HG03432 (cell line): Measurements from ENCODE around the gene RYR1.
"Not testable (repeated sequence)": the region's sequence is repeated elsewhere in the genome, so short reads cannot be mapped to it uniquely, and the experiment has no call there.

Source experiments
- ATAC-seq: cut with Tn5 transposase; IDR thresholded peaks from one replicate; pipeline ENCODE4 v1.9.1; 2021; ENCODE audit warnings: mild to moderate bottlenecking, moderate library complexity; ENCODE audit not compliant: unreplicated experiment

RYR1 gene

DNA sequence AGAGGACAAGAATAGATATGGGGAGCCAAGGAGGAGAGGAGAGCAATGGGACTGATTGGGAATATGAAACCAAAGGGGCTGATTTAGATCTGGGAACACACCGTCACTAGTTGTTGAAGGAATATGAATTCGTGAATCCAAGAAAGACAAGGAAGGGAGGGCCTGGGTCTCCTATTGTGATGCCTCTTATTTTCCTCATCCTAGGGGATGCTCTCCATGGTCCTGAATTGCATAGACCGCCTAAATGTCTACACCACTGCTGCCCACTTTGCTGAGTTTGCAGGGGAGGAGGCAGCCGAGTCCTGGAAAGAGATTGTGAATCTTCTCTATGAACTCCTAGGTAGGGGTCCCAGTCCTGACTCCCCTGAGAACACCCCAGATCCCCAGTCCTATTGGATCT, 21.5 kb downstream of the RYR1 start:
- no peak for ATAC-seq

DNA sequence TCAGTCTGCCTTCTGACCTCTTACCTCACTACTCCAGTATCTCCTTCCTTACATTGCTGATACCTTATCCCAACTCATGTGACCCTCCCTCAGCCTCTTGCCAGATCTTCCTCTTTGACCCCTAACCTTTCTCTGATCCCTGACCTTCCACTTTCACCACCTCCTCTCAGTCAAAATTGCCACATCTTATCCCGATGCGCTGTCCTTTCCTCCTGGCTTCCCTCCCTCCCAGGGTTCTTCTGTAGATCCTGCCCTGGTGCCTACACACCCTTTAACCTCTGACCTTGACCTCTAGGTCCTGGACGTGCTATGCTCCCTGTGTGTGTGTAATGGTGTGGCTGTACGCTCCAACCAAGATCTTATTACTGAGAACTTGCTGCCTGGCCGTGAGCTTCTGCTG, 23.7 kb downstream of the RYR1 start:
- ATAC-seq, result no peak

GRCh38 chr19:38457690-38458405, 24.4 kb downstream of the RYR1 start:
- ATAC-seq, result no peak

GRCh38 chr19:38458991-38459390, 25.5 kb downstream of the RYR1 start:
- no peak for ATAC-seq

GRCh38 chr19:38463365-38463764, 29.9 kb downstream of the RYR1 start:
- ATAC-seq, result no peak

DNA sequence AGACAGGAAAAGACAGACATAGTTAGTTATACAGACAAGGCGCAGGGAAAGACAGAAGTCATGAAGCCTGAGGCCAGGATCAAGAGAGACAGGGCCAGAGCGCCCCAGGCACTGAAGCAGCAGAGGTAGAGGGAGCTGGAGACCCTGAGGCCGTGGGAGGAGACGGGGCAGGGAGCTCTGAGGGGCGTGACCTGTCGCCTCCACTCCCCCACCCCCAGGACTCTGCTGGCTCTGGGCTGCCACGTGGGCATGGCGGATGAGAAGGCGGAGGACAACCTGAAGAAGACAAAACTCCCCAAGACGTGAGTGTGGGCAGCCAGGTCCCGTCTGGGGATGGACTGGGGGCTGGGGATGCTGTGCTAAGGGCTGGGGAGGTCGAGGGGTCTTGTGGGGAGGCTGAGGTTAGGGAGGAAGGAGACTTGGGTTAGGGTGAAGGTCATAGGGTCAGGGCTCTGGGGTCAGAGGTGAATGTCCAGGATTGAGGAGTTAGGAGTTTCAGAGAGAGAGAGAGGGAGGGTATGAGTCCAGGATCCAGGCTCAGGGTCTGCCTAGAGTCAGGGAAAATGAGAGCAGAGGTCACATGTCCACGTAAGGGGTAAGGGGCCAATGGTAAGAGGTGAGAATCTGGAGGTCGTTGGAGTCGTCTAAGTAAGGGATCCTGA, 31.1 kb downstream of the RYR1 start:
- ATAC-seq, result no peak

GRCh38 chr19:38466050-38466449, 32.6 kb downstream of the RYR1 start:
- ATAC-seq, result no peak

DNA sequence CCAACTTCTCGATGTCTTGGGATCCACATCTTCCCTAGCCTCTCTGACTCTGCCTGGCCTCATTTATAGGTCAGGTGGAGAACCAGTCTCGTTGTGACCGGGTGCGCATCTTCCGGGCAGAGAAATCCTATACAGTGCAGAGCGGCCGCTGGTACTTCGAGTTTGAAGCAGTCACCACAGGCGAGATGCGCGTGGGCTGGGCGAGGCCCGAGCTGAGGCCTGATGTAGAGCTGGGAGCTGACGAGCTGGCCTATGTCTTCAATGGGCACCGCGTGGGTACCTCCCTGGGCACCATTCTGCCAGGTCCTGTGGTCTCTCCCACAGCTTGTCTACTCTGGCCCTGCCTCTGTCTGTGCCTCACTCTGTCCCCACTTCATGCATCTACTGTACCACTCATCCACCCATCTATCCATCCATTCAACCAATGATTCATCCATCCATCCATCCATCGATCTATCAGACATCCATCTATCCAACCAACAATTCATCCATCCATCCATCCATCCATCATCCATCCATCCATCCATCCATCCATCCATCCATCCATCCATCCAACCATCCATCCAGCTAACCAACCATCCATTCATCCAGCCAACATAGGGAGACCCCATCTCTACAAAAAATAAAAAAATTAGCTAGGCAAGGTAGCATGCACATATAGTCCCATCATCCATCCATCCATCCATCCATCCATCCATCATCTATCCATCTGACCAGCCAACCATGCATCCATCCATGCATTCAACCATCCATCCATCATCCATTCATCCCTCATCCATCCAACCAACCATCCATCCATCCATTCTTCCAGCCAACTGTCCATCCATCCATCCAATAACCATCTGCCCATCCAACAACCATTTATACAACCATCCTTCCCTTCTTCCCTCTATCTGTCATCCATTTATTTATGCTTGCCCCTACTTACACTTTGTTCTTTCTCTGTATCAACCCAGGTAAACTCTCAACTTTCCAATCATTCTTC, 34.3 kb downstream of the RYR1 start:
- ATAC-seq, result no peak

DNA sequence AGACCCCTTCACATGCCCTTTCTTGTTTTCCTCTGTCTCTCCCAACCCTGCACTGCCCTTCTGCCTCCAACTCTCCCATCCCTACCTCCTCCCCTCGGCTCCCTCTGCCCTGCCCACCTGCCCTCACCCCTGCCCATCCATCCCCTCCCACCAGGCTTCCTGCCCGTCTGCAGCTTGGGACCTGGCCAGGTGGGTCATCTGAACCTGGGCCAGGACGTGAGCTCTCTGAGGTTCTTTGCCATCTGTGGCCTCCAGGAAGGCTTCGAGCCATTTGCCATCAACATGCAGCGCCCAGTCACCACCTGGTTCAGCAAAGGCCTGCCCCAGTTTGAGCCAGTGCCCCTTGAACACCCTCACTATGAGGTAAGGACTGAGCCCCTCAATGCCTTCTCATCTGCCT, 35.7 kb downstream of the RYR1 start:
- ATAC-seq, result no peak

DNA sequence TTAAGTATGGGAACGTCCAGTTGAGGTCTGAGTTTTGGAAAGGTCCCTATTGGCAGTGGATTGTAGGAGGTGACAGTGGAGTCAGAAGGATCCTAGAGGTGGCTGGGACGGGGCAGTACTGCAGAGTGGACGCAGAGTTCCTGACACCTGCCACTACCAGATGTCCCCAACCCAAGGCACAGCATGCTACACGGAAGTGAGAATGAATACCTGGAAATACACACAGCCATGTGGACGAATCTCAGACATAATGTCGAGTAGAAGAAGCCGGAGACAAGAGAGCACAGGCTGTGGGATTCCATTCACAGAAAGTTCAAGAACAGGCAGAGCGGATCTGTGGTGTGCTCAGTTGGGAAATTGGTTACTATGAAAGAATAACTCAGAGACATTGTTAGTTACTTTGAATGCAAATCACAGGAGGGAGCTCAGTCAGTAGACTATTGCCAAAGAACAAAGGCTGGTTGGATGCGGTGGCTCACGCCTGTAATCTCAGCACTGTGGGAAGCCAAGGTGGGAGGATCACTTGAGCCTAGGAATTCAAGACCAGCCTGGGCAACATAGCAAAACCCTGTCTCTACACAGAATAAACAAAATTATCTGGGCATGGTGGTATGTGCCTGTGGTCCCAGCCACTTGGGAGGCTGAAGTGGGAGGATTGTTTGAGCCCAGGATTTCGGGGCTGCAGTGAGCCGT, 37.4 kb downstream of the RYR1 start:
- ATAC-seq, result no peak

DNA sequence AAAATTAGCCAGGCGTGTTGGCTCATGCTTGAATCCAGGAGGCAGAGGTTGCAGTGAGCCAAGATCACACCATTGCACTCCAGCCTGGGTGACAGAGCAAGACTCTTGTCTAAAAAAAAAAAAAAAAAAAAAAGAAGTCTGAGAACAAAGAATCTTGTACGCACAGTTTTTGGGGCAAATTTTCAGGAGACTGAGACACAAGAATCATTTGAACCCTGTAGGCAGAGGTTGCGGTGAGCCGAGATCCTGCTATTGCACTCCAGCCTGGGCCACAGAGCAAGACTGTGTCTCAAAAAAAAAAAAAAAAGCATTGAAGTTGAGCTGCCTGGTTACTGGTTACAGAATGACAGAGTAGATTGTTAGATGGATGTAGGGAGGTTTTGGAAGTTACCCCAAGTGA, 39.2 kb downstream of the RYR1 start:
- not testable (repeated sequence) for ATAC-seq

DNA sequence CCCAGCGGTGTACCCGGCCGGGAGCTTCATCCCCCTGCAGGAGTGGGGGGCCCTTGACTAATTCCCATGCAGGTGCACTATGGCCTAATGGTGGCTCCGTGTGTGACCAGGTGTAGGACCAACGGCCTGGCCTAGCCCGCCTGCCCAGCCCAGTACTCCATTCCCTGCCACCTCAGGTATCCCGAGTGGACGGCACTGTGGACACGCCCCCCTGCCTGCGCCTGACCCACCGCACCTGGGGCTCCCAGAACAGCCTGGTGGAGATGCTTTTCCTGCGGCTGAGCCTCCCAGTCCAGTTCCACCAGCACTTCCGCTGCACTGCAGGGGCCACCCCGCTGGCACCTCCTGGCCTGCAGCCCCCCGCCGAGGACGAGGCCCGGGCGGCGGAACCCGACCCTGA, 39.7 kb downstream of the RYR1 start:
- no peak for ATAC-seq

GRCh38 chr19:38475176-38475575, 41.7 kb downstream of the RYR1 start:
- ATAC-seq, result no peak

DNA sequence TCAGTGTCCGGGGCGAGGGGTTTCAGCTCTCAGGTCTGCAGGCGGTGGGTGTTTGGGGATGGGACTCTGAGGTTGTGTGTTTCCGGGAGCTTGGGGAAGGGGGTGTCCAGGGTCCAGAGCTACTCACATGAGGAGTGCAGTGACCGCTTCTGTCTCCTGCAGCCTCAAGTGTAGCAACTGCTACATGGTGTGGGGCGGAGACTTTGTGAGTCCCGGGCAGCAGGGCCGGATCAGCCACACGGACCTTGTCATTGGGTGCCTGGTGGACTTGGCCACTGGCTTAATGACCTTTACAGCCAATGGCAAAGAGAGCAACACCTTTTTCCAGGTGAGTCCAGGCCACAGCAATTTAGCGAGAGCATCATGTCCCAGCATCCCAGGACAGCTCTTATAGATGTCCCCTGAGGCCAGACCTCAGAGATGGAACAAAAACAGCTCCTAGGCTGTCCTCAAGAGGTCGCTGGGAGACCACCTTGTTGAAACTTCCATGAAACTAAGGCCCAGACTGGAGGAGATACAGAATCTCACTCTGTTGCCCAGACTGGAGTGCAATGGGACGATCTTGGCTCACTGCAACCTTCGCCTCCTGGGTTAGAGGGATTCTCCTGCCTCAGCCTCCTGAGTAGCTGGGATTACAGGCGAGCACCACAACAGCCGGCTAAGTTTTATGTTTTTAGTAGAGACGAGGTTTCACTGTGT, 44.9 kb downstream of the RYR1 start:
- no peak for ATAC-seq

GRCh38 chr19:38482496-38482895, 49.0 kb downstream of the RYR1 start:
- no peak for ATAC-seq

DNA sequence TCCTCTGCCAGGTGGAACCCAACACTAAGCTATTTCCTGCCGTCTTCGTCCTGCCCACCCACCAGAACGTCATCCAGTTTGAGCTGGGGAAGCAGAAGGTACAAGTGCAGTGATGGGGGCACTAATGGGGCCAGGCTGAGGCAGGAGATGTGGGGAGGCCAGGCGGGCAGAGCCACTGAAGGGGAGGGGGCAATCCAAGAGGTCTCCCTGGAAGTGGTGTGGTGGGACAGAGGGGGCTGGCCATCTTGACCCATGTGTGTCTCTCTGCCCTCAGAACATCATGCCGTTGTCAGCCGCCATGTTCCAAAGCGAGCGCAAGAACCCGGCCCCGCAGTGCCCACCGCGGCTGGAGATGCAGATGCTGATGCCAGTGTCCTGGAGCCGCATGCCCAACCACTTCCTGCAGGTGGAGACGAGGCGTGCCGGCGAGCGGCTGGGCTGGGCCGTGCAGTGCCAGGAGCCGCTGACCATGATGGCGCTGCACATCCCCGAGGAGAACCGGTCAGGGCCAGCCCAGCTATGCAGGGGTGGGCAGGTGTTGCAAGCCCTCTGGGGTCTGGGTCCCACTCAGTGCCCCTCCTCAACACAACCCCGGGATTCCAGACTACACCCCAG, 49.6 kb downstream of the RYR1 start:
- ATAC-seq, result no peak

DNA sequence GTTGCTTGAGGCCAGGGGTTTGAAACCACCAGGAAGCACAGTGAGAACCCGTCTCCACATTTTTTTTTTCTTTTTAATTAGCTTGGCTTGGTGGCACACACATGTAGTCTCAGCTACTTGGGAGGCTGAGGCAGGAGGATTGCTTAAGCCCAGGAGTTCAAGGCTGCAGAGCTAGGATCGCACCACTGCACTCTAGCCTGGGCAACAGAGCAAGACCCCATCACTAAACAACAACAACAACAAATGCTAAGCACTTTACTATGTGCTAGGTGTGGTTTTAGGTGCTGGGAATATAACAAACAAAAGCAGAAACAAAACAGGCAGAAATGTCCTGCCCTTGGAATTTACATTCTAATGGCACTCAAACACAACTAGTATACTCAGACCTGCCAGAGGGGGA, 51.3 kb downstream of the RYR1 start:
- no peak for ATAC-seq

DNA sequence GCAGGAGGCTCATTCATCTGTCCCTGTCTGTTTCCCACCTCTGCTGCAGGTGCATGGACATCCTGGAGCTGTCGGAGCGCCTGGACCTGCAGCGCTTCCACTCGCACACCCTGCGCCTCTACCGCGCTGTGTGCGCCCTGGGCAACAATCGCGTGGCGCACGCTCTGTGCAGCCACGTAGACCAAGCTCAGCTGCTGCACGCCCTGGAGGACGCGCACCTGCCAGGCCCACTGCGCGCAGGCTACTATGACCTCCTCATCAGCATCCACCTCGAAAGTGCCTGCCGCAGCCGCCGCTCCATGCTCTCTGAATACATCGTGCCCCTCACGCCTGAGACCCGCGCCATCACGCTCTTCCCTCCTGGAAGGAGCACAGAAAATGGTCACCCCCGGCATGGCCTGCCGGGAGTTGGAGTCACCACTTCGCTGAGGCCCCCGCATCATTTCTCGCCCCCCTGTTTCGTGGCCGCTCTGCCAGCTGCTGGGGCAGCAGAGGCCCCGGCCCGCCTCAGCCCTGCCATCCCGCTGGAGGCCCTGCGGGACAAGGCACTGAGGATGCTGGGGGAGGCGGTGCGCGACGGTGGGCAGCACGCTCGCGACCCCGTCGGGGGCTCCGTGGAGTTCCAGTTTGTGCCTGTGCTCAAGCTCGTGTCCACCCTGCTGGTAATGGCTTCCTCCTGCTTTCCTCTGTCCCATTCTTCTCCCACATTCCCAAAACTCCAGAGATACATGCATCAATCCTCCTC, 52.2 kb downstream of the RYR1 start:
- ATAC-seq, result no peak

- ATAC-seq, result no peak
Observed at GRCh38 chr19:38486731-38487336, 53.3 kb downstream of the RYR1 start.
